OCI-LY1 (cell line): ENCODE measurements around the gene LTA.

Experiments used
- H2AFZ ChIP-seq: fragments of 200-600 bp; sonication (generic), shearing (Covaris generic); 2 replicates; pipeline ENCODE4 v1.6.0; 2014; ENCODE audit warnings: antibody characterized with exemption, mild to moderate bottlenecking, low read length
- H3F3A ChIP-seq: fragments of 200-600 bp; sonication (generic), shearing (Covaris generic); 2 replicates; pipeline ENCODE4 v1.6.0; 2014; ENCODE audit warnings: mild to moderate bottlenecking, antibody characterized with exemption, low read length, moderate library complexity; ENCODE audit not compliant: insufficient read depth
- H3K27ac ChIP-seq: fragments of 200-600 bp; sonication (generic); 2 replicates; pipeline ENCODE4 v1.5.1; 2014; ENCODE audit warnings: low read length, mixed run types, mild to moderate bottlenecking, low read depth; ENCODE audit not compliant: poor library complexity, severe bottlenecking
- H3K27me3 ChIP-seq: fragments of 200-600 bp; sonication (generic); 2 replicates; pipeline ENCODE4 v1.6.0; 2014; ENCODE audit warnings: antibody characterized with exemption, mild to moderate bottlenecking, low read length, moderate library complexity; ENCODE audit not compliant: insufficient read depth
- H3K36me3 ChIP-seq: fragments of 200-600 bp; sonication (generic); 2 replicates; pipeline ENCODE4 v1.6.1; 2014; ENCODE audit warnings: mild to moderate bottlenecking, antibody characterized with exemption, low read length, moderate library complexity, mixed read lengths; ENCODE audit not compliant: insufficient read depth
- H3K4me1 ChIP-seq: fragments of 200-600 bp; sonication (generic); 2 replicates; pipeline ENCODE4 v1.5.1; 2014; ENCODE audit warnings: mild to moderate bottlenecking, low read length, moderate library complexity; ENCODE audit not compliant: insufficient read depth, severe bottlenecking
- H3K4me2 ChIP-seq: fragments of 200-600 bp; sonication (generic), shearing (Covaris generic); 2 replicates; pipeline ENCODE4 v1.6.1; 2014; ENCODE audit warnings: low read length
- H3K4me3 ChIP-seq: fragments of 200-600 bp; sonication (generic); 2 replicates; pipeline ENCODE4 v1.5.1; 2014; ENCODE audit warnings: low read length, low read depth, mild to moderate bottlenecking, mixed read lengths; ENCODE audit not compliant: poor library complexity, severe bottlenecking
- H3K79me2 ChIP-seq: fragments of 200-600 bp; shearing (Covaris generic); 2 replicates; pipeline ENCODE4 v1.6.1; 2016; ENCODE audit warnings: mixed run types, low read length, mixed read lengths; ENCODE audit not compliant: insufficient read depth
- H3K9ac ChIP-seq: fragments of 200-600 bp; sonication (generic), shearing (Covaris generic); 2 replicates; pipeline ENCODE4 v1.6.1; 2014; ENCODE audit warnings: mild to moderate bottlenecking, low read length, mixed read lengths
- H3K9me2 ChIP-seq: fragments of 200-600 bp; sonication (generic), shearing (Covaris generic); 2 replicates; pipeline ENCODE4 v1.6.1; 2014; ENCODE audit warnings: low read depth, mild to moderate bottlenecking, low read length, mixed read lengths
- H3K9me3 ChIP-seq: fragments of 200-600 bp; shearing (Covaris generic); 2 replicates; pipeline ENCODE4 v1.6.1; 2014; ENCODE audit warnings: low read length, mixed read lengths
- H4K20me1 ChIP-seq: fragments of 200-600 bp; sonication (generic), shearing (Covaris generic); 2 replicates; pipeline ENCODE4 v1.6.0; 2016; ENCODE audit warnings: mild to moderate bottlenecking, low read length; ENCODE audit not compliant: insufficient read depth
- CTCF ChIP-seq: fragments of 200-600 bp; sonication (generic), shearing (Covaris generic); IDR thresholded peaks from 2 replicates; pipeline ENCODE4 v1.5.1; 2017; ENCODE audit warnings: mild to moderate bottlenecking, antibody characterized with exemption, low read length, moderate library complexity, mixed read lengths
- EZH2 ChIP-seq: fragments of 200-600 bp; sonication (generic), shearing (Covaris generic); IDR thresholded peaks from 2 replicates; pipeline ENCODE4 v1.8.0; 2017; ENCODE audit warnings: borderline replicate concordance, mixed run types, mild to moderate bottlenecking, antibody characterized with exemption, low read length, moderate library complexity, mixed read lengths

Gene LTA

GRCh38 chr6:31621991-31622390 lies 49.9 kb downstream of the LTA start:
- H2AFZ ChIP-seq = no peak overlapping the region
- H3K27me3 ChIP-seq = no peaks in the 10 kb centered on the region
- H3K4me3 ChIP-seq = peak overlapping the region; percentile 98
- no peaks in the 10 kb centered on the region for H3F3A ChIP-seq
- H3K27ac ChIP-seq = peak overlapping the region; percentile 84
- H4K20me1 ChIP-seq = no peaks in the 10 kb centered on the region
- H3K9me3 ChIP-seq = no peaks in the 10 kb centered on the region
- peaks cover 61% of the 10 kb centered on the region for H3K36me3 ChIP-seq
- H3K4me2 ChIP-seq = peak overlapping the region; percentile 90
- H3K9me2 ChIP-seq = no peaks in the 10 kb centered on the region
- peak overlapping the region; percentile 100 for H3K9ac ChIP-seq
- peaks cover 20% of the 10 kb centered on the region for H3K4me1 ChIP-seq
- TF ChIP-seq CTCF = no peak
- TF ChIP-seq EZH2 = no peak
- peaks cover 29% of the 10 kb centered on the region for H3K79me2 ChIP-seq

- Histone ChIP-seq H3K79me2 (peaks cover 29% of the 10 kb centered on the region), H4K20me1 (no peaks in the 10 kb centered on the region), H3K27me3 (no peaks in the 10 kb centered on the region), H3K9me2 (no peaks in the 10 kb centered on the region), H3K9me3 (no peaks in the 10 kb centered on the region), H3K9ac (peak overlapping the region; percentile 100; the same call in 1 of the 2 replicates), H3K4me3 (peak overlapping the region; percentile 98), H3K4me2 (peak overlapping the region; percentile 90), H3K36me3 (peaks cover 68% of the 10 kb centered on the region), H3K4me1 (peaks cover 20% of the 10 kb centered on the region), H3K27ac (no peak overlapping the region), H3F3A (no peaks in the 10 kb centered on the region), H2AFZ (no peak overlapping the region)
- no peak for TF ChIP-seq EZH2
- TF ChIP-seq CTCF = no peak
These were observed 50.6 kb downstream of the LTA start for GRCh38 chr6:31622684-31623091.
